ENCODE data around the gene CAVIN4.

DNA sequence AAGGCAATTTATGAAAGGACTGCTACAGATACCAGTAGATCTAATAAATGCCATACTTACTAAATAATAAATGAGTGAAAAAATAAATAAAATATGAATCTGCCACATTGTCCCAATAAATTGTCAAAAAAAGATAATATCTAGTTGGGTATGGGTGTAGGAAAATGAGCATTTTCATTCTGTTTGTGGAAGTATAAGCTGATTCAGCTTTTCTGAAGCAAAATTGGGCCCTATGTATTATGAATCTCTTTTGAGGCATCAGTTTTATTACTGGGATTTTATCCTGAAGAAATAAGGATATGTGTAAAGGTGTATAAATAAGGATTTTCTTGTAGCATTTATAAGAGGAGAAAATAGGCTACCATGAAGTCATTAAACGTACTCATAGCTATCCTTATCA, 46.1 kb downstream of the CAVIN4 start:
- TF ChIP-seq CTCF (IDR thresholded peaks at IDR 0.05) = no peak
- no peak for TF ChIP-seq POLR2A (IDR thresholded peaks at IDR 0.05)
- TF ChIP-seq EP300 (IDR thresholded peaks at IDR 0.05) = no peak

All from ovary (tissue), 3 donors.